G401.6 (cell line): ENCODE results near the gene PRPSAP2.

Experiments
- FAIRE-seq: peaks from 2 replicates; lab custom pipeline; 2012; peaks lifted over from hg19 to GRCh38; lab: Jason Lieb, UNC

PRPSAP2 gene

GRCh38 chr17:18963126-18964017 is 105.4 kb downstream of the PRPSAP2 start:
- no peak for FAIRE-seq

GRCh38 chr17:18964018-18964351 is 106.1 kb downstream of the PRPSAP2 start:
- no peak for FAIRE-seq

- no peak for FAIRE-seq
Observed at GRCh38 chr17:18964550-18964949, 106.6 kb downstream of the PRPSAP2 start.

GRCh38 chr17:18965530-18966236 is 107.8 kb downstream of the PRPSAP2 start:
- FAIRE-seq = no peak

GRCh38 chr17:18966831-18967624 is 109.1 kb downstream of the PRPSAP2 start:
- no peak for FAIRE-seq

- no peak for FAIRE-seq
Observed at GRCh38 chr17:18967916-18968315, 110.0 kb downstream of the PRPSAP2 start.

- no peak for FAIRE-seq
Observed at GRCh38 chr17:18968345-18968744, 110.4 kb downstream of the PRPSAP2 start.

GRCh38 chr17:18968945-18969887 is 111.3 kb downstream of the PRPSAP2 start:
- FAIRE-seq = no peak

GRCh38 chr17:18970582-18971480 is 112.9 kb downstream of the PRPSAP2 start:
- FAIRE-seq = no peak

GRCh38 chr17:18971801-18972200 is 113.9 kb downstream of the PRPSAP2 start:
- FAIRE-seq = no peak

GRCh38 chr17:18974407-18975149 is 116.6 kb downstream of the PRPSAP2 start:
- no peak for FAIRE-seq

GRCh38 chr17:18975597-18975996 is 117.7 kb downstream of the PRPSAP2 start:
- FAIRE-seq = no peak

GRCh38 chr17:18976201-18976600 is 118.3 kb downstream of the PRPSAP2 start:
- FAIRE-seq = no peak

- no peak for FAIRE-seq
Observed at GRCh38 chr17:18977021-18977420, 119.1 kb downstream of the PRPSAP2 start.

GRCh38 chr17:18977646-18978045 is 119.7 kb downstream of the PRPSAP2 start:
- no peak for FAIRE-seq

GRCh38 chr17:18978050-18978449 is 120.1 kb downstream of the PRPSAP2 start:
- no peak for FAIRE-seq

- no peak for FAIRE-seq
Observed at GRCh38 chr17:18978655-18979054, 120.7 kb downstream of the PRPSAP2 start.
